Left ventricle myocardium inferior (tissue), 1 donor: ENCODE data around the gene REEP1. TPM values are rescaled to one million over a fixed set of nuclear protein-coding genes. Genes with fewer than 3 reads are reported as not detected.

Source experiments
- DNase-seq: peaks from one replicate; pipeline ENCODE4 v3.0.0-alpha.2; 2020
- H3K27ac ChIP-seq: fragments of 200-600 bp; replicated peaks from 2 replicates; pipeline ENCODE4 v1.8.0; 2021
- H3K27me3 ChIP-seq: fragments of 200-600 bp; 2 replicates; pipeline ENCODE4 v1.8.0; 2021; ENCODE audit warnings: low read depth
- H3K36me3 ChIP-seq: fragments of 200-600 bp; 2 replicates; pipeline ENCODE4 v1.8.0; 2021
- H3K4me1 ChIP-seq: fragments of 200-600 bp; 2 replicates; pipeline ENCODE4 v1.8.0; 2021
- H3K4me3 ChIP-seq: fragments of 200-600 bp; 2 replicates; pipeline ENCODE4 v1.8.0; 2021; ENCODE audit warnings: mild to moderate bottlenecking, moderate library complexity
- H3K9me3 ChIP-seq: fragments of 200-600 bp; replicated peaks from 2 replicates; pipeline ENCODE4 v1.8.0; 2021
- intact Hi-C: fragments of 100-400 bp; cut with micrococcal nuclease; formaldehyde crosslinking; loops from one replicate; pipeline ENCODE4 v1.11.0; 2022
- total RNA-seq: library from RNA; stranded (reverse); fragmentation: NEBNext Ultra II Directional; extraction: Animal tissue kit (Norgen Biotek cat#: 25700); gene quantifications from one replicate; pipeline ENCODE4 v1.2.1, GENCODE V29; 2021
- TF ChIP-seq, protein P1 (sequence below): fragments of 200-600 bp; IDR thresholded peaks from 2 replicates; pipeline ENCODE4 v1.8.0; 2021; ENCODE audit warnings: antibody characterized with exemption, mild to moderate bottlenecking, borderline replicate concordance
- donor health status: DM: no; HTN: yes; CAD: no; lungs with severe emphysema.

The REEP1 gene
- total RNA-seq, 1 donor from 2014 or later: 30.2 TPM

DNA sequence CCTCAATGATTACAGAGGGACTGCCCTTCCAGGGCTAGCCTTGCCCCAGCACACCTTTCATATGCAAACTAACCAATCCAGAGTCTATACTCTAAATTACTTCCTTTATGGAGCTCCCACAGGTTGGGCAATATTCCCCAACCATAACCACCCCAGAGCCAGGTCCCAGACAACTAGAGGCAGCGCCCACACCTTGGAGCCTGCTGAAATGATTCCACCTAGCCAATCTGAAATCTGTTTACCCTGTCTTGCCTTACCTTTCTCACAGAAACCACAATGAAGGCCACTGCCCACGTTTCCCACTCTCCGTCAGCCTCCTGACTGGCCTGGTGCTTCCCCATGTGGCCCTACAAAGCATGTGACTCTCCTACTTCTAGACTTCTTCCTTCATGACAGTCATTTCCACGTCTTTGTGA lies 62.0 kb downstream of the REEP1 start:
- intact Hi-C loops: no loop called here
- Histone ChIP-seq H3K4me1 (peaks cover 37% of the 10 kb centered on the region), H3K4me3 (no peak overlapping the region), H3K27me3 (no peaks in the 10 kb centered on the region), H3K9me3 (peaks cover 20% of the 10 kb centered on the region), H3K27ac (no peak overlapping the region), H3K36me3 (no peaks in the 10 kb centered on the region)
- TF ChIP-seq, protein P1, sequence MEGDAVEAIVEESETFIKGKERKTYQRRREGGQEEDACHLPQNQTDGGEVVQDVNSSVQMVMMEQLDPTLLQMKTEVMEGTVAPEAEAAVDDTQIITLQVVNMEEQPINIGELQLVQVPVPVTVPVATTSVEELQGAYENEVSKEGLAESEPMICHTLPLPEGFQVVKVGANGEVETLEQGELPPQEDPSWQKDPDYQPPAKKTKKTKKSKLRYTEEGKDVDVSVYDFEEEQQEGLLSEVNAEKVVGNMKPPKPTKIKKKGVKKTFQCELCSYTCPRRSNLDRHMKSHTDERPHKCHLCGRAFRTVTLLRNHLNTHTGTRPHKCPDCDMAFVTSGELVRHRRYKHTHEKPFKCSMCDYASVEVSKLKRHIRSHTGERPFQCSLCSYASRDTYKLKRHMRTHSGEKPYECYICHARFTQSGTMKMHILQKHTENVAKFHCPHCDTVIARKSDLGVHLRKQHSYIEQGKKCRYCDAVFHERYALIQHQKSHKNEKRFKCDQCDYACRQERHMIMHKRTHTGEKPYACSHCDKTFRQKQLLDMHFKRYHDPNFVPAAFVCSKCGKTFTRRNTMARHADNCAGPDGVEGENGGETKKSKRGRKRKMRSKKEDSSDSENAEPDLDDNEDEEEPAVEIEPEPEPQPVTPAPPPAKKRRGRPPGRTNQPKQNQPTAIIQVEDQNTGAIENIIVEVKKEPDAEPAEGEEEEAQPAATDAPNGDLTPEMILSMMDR: no peak
- DNase-seq: no peak

DNA sequence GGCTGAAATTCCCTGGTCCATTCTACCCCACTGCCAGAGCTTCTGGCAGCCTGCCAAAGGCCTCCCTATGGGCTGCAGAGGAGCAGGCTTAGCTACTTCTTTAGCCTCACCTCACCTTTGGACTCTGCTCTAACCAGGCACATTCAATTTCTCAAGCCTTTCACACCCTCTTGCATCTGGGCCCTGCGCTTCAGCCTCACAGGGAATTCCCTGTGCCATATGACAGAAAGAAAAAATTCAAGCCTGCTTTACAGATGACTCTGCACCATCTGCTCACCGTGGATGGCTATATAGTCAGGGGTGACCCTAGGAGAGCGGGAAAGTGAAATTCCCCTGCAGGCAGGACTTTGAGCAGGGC lies 62.5 kb downstream of the REEP1 start:
- Histone ChIP-seq H3K4me3 (no peak overlapping the region), H3K36me3 (no peaks in the 10 kb centered on the region), H3K9me3 (peaks cover 22% of the 10 kb centered on the region), H3K27ac (peak overlapping the region; percentile 16), H3K27me3 (no peaks in the 10 kb centered on the region), H3K4me1 (peaks cover 32% of the 10 kb centered on the region)
- DNase-seq: peak; percentile 63
- intact Hi-C loops: no loop called here
- TF ChIP-seq, protein P1: no peak

DNA sequence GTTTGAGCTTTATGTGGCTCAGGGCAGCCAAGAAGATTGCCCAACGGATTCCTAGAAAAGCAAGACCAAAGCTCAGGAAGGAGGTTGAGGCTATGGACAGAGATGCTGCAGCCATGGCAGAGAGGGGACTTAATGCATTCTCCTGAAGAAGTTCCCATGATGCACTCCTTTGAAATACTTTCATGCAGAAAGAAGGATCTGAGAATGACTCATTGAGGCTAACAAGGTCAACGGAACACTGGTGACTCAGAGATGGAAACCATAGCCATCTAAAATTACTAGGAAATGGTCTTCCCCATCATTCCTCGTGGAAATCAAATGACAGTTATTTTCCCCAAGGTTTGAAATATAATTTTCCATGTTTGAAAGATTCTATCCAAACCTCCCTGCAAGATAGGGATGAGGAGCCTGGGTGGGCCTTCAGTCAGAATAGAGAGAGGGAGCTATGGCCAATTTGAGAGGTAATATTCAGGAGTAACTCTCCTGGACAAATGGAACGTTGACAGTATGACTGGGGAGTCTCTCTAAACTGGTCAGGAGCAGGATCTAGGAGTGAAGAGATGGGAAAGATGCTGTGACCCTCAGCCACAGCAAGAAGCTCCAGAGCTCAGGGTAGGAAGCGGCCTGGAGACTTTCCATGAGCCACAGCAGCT lies 63.0 kb downstream of the REEP1 start:
- DNase-seq: no peak
- intact Hi-C loops: no loop called here
- Histone ChIP-seq H3K9me3 (peaks cover 22% of the 10 kb centered on the region), H3K27ac (peak overlapping the region; percentile 16), H3K36me3 (no peaks in the 10 kb centered on the region), H3K27me3 (no peaks in the 10 kb centered on the region), H3K4me3 (no peak overlapping the region), H3K4me1 (peaks cover 27% of the 10 kb centered on the region)
- TF ChIP-seq, protein P1: no peak

DNA sequence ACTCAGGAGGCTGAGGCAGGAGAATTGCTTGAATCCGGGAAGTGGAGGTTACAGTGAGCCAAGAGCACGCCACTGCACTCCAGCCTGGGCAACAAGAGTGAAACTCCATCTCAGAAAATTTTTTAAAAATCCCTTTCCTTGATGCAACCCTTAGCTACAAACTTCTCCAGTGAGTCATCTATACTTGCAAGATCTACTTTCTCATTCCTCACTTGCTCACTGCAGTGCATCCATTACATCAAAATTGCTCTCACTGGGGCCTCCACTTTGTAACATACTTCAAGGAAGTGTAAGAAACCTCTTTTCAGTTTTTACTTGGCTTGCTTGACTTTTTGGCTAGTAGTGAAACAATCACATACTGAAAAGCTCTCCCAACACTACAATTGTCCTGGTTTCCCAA lies 65.3 kb downstream of the REEP1 start:
- Histone ChIP-seq H3K27me3 (no peaks in the 10 kb centered on the region), H3K27ac (no peak overlapping the region), H3K4me1 (peaks cover 22% of the 10 kb centered on the region), H3K36me3 (no peaks in the 10 kb centered on the region), H3K4me3 (no peak overlapping the region), H3K9me3 (peaks cover 22% of the 10 kb centered on the region)
- DNase-seq: no peak
- TF ChIP-seq, protein P1: no peak
- intact Hi-C loops: no loop called here

DNA sequence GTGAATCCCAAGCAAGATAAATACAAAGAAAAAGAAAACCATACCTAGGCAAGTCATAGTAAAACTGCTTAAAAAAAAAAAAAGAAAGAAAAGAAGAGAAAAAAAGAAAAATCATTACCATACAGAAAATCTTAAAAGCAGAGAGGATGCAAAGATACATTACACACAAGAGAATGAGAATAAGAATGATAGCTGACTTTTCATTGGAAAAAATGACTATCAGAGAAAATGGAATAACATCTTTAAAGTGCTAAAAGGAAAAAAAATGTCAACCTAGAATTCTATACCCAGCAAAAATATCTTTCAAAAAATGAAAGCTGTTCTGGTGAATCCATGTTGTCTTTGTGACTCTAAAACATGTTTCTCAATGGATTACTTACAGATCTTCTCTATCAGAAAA lies 66.2 kb downstream of the REEP1 start:
- H3K27me3 ChIP-seq: no peaks in the 10 kb centered on the region
- no peak overlapping the region for H3K4me3 ChIP-seq
- peaks cover 22% of the 10 kb centered on the region for H3K4me1 ChIP-seq
- H3K27ac ChIP-seq: no peak overlapping the region
- no peaks in the 10 kb centered on the region for H3K36me3 ChIP-seq
- peaks cover 22% of the 10 kb centered on the region for H3K9me3 ChIP-seq
- no peak for DNase-seq
- TF ChIP-seq, protein P1: no peak
- intact Hi-C loops: no loop called here
